Measurements from ENCODE around the gene ABCC11.

Gene ABCC11

GRCh38 chr16:48124266-48124665 is 123.1 kb downstream of the ABCC11 start:
- DNase-seq: no peak

- peak; percentile 83 for DNase-seq
These were observed 124.1 kb downstream of the ABCC11 start for GRCh38 chr16:48123104-48123788.

GRCh38 chr16:48121276-48121675 is 126.1 kb downstream of the ABCC11 start:
- no peak for DNase-seq

- no peak for DNase-seq
These were observed 128.5 kb downstream of the ABCC11 start for GRCh38 chr16:48118841-48119240.

GRCh38 chr16:48117217-48118105 is 129.9 kb downstream of the ABCC11 start:
- DNase-seq: no peak

Measured in GOT3 (cell line).